CD4-positive, alpha-beta T cell treated with Interleukin-15 for 4 hours (primary cell): ENCODE data around the gene DNAH14.
"Not testable (repeated sequence)": the region's sequence is repeated elsewhere in the genome, so short reads cannot be mapped to it uniquely, and the experiment has no call there.

Experiments
- DNase-seq: peaks from one replicate; pipeline ENCODE4 v3.0.0-alpha.2; 2020; ENCODE audit warnings: low spot score

The DNAH14 gene

DNA sequence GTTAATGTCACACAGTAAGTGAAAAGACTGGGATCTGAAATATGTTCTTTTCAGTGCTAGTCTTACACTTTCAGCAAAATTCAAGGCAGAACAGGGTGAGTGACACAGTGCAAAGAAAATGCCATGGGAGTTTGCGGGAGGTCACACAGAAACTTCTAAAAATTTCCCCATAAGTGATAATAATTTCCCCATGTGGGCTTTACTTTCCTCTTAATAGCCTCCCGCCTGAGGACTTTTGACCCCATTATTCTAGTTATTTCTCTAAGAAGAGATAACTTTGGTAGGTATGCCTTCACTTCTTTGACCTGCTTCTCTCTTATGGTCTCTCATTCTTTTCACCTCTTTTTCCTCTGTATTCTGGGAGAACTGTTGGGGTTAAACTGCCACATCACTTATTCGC is 8.1 kb upstream of the DNAH14 start:
- no peak for DNase-seq

DNA sequence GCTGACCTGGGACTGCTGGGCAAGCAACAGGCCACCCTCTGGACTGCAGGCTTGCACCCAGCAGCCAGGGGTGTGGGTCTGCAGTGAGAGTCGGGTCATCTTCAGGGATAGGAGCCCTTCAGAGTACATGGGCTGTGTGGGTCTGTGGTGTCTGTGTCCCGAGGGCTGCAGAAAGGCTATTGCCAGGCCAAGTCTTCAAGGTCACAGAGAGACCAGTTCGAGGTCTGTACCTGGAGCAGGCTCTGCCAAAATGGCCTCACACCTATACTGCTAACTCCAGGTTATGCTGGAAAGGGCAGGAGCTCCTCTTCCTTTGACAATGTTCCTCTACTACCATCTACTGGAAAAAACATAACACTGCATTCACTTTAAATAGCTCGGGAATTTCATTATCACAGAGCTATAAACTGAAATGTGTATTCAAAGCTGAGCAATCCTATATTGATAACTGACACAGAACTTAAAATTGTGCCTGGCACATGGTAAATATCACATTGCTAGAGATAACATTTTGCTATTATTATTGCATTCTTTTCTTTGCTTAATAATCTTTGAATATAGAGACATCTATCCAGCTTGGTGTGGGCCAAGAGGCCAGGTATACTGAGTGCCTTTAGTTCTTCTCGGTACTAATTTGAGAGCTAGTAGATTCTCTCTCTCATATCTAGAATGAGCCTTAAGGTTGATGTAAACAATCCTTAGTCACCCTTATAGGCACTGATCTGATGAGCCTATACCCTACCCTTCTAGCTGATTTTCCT is 6.9 kb upstream of the DNAH14 start:
- peak; percentile 1 for DNase-seq

DNA sequence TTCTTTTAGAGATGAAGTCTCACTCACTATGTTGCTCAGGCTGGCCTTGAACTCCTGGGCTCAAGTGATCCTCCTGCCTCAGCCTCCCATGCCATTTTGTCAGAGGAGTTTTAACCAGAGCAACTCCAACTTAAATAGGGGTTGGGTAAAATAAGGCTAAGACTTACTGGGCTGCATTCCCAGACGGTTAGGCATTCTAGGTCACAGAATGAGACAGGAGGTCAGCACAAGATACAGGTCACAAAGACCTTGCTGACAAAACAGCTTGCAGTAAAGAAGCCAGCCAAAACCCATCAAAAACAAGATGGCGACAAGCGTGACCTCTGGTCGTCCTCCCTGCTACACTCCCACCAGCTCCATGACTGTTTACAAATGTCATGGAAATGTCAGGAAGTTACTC is 5.7 kb upstream of the DNAH14 start:
- DNase-seq = no peak

DNA sequence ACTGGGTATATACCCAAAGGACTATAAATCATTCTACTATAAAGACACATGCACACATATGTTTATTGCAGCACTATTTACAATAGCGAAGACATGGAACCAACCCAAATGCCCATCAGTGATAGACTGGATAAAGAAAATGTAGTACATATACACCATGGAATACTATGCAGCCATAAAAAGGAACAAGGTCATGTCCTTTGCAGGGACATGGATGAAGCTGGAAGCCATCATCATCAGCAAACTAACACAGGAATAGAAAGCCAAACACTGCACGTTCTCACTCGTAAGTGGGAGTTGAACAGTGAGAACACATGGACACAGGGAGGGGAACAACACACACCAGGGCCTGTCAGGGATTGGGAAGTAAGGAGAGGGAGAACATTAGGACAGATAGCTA is 1.8 kb upstream of the DNAH14 start:
- not testable (repeated sequence) for DNase-seq

DNA sequence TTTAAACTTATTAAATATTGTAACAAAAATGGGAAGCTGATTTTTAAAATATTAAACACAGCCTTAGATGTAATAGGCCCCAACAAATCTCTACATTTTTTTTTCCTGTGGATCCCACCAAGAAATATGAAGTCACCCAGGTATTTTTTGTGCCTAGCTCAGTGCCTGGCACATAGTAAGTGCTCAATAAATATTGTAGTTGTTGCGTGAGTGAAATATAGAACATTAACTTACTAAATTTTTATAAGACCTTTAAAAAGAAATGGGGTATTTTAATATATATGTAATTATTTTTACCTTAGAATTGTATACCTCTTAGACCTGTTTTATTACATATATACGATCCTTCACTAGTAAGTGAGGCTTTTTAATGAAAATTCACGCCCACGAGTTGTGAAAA is 569 bp upstream of the DNAH14 start:
- no peak for DNase-seq

DNA sequence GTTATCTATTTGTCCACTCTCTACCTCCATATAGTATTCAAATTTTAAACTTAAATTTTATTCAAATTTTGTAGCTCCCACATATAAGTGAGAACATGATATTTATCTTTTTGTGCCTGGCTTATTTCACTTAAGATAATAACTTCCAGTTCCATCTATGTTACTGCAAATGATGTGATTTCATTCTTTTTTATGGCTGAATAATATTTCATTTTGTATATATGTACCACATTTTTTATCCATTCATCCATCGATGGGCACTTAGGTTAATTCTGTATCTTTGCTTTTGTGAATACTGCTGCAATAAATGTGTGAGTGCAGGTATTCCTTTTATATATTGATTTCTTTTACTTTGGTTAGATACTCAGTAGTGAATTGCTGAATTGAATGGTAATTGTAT is 2.1 kb downstream of the DNAH14 start:
- no peak for DNase-seq

DNA sequence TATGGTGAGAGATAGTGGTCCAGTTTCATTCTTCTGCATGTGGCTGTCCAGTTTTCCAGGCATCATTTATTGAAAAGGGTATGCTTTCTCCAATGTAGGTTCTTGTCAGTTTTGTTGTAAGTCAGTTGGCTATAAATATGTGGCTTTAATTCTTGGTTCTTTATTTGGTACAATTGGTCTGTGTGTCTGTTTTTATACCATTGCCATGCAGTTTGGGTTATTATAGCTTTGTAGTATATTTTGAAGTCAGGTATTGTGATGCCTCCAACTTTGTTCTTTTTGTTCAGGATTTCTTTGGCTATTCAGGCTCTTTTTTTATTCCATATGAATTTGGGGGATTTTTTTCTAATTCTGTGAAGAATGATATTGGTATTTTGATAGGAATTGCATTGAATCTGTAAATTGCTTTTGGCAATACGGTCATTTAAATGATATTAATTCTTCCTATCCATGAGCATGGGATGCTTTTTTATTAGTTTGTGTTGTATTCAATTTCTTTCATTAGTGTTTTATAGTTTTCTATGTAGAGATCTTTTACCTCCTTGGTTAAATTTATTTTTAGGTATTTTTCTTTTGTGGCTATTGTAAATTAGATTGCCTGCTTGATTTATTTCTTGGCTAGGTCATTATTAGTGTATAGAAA is 3.3 kb downstream of the DNAH14 start:
- no peak for DNase-seq

DNA sequence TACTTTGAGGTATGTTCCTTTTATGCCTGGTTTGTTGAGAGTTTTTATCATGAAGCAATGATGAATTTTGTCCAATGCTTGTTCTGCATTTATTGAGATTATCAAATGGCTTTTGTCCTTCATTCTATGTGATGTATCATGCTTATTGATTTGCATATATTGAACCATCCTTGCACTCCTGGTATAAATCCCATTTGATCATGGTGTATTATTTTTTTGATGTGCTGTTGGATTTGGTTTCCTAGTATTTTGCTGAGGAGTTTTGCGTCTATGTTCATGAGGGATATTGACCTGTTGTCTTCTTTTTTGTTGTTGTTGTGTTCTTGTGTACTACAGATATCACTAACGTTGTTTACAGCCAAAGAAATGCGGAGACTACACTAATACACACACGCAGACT is 4.1 kb downstream of the DNAH14 start:
- no peak for DNase-seq

DNA sequence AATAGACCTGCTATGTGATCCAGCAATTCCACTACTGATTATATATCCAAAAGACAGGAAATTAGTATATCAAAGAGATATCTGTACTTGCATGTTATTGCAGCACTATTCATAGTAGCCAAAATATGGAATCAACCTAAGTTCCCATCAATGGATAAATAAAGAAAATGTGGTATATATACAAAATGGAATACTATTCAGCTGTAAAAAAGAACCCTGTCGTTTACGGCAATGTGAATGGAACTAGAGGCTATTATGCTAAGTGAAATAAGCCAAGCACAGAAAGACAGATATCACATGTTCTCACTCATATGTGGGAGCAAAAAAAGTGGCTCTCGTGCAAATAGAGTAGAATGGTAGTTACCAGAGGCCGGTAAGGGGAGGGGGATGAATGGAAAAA is 9.2 kb downstream of the DNAH14 start:
- no peak for DNase-seq

DNA sequence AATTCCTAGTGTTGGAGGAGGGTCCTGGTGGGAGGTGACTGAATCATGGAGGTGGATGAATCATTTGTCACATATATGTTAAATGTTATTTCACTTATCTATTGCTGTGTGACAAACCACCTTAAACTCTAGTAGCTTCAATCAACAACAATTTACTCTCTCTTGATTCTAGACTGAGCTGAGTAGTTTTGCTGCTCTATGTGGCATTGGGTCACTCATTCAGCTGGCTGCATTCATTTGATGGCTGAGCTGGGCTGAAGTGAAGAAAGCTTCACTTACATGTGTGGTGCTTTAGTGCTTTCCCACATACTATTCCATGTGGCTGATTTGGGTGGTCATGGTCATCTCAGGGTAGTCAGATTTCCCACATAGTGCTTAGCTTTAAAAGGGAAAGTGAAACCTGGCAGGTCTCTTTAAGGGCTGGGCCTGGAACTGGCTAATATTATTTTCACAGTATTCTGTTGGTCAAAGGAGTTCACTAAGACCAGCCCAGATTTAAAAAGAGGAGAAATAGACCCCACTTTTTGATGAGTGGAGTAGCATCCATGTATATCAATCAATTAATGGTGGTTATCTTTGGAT is 10.5 kb downstream of the DNAH14 start:
- DNase-seq = no peak

DNA sequence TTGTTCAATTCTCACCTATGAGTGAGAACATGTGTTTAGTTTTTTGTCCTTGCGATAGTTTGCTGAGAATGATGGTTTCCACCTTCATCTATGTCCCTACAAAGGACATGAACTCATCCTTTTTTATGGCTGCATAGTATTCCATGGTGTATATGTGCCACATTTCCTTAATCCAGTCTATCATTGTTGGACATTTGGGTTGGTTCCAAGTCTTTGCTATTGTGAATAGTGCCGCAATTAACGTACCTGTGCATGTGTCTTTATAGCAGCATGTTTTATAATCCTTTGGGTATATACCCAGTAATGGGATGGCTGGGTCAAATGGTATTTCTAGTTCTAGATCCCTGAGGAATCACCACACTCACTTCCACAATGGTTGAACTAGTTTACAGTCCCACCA is 11.3 kb downstream of the DNAH14 start:
- not testable (repeated sequence) for DNase-seq

DNA sequence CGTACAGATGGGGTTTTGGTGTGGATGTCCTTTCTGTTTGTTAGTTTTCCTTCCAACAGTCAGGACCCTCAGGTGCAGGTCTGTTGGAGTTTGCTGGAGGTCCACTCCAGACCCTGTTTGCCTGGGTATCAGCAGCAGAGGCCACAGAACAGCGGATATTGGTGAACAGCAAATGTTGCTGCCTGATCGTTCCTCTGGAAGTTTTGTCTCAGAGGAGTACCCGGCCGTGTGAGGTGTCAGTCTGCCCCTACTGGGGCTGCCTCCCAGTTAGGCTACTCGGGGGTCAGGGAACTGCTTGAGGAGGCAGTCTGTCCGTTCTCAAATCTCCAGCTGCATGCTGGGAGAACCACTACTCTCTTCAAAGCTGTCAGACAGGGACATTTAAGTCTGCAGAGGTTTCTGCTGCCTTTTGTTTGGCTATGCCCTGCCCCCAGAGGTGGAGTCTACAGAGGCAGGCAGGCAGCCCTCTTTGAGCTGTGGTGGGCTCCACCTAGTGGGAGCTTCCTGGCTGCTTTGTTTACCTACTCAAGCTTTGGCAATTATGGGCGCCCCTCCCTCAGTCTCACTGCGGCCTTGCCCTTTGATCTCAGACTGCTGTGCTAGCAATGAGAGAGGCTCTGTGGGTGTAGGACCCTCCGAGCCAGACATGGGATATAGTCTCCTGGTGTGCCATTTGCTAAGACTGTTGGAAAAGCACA is 16.3 kb downstream of the DNAH14 start:
- DNase-seq = not testable (repeated sequence)

DNA sequence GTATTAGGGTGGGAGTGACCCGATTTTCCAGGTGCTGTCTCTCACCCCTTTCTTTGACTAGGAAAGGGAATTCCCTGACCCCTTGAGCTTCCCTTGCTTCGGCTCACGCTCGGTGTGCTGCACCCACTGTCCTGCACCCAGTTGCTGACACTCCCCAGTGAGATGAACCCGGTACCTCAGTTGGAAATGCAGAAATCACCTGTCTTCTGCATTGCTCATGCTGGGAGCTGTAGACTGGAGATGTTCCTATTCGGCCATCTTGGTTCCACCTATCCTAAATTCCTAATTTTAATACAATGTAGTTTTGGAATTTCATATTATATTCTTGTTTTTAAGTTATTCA is 16.8 kb downstream of the DNAH14 start:
- DNase-seq = not testable (repeated sequence)

DNA sequence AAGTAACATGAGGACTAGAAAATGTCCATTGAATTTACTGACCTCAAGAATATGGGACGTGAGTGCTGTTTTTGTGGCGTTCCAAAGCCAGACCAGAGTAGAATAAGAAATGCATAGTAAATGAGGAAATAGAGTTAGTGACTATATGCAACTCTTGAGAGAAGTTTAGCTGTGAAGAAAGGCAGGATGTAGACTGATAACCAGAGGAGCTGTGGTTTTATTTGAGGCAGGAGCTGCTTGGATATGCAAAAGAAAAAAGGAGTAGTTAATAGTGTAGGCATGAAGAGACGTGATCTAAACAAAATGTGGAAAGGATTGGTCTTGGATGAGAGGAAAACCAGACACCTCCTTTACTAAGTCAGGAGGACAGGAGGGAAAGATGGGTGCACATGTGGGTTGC is 28.2 kb downstream of the DNAH14 start:
- DNase-seq = no peak

DNA sequence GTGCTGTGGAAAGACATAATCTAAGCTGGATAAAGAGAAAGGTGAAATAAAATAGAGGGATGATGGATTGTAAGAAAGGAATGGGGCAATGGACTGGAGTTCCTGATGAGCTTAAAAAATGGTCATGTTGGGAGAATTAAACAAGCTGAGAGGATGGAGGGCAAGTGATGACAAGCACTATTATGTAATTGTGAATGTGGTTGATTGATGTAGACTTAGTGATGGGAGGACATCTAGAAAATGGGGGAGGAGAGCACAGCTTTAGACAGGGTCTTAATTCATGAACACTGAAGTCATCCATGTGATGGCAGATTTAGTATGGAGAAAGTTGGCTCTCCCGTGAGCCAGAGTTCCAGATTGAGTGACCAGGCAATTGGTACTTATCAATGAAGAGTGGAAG is 29.0 kb downstream of the DNAH14 start:
- DNase-seq = no peak

DNA sequence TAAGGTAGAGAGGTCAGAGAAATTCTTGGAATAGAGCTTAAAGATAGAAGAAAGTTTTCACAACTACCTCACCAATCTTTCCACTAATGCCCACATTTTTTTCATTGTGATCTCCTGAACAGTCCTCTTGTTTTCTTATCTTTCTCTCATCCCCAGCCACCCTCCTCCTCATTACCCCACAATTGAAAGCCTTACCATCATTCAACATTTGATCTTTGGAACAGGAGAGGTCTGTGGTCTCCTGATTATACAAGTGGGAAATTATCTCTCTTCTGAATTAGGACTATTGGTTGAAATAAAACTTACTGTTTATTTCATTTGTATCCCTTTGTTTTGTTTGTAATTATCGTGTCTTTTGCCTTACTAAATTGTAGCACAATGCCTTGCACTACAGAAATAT is 29.6 kb downstream of the DNAH14 start:
- DNase-seq = no peak

DNA sequence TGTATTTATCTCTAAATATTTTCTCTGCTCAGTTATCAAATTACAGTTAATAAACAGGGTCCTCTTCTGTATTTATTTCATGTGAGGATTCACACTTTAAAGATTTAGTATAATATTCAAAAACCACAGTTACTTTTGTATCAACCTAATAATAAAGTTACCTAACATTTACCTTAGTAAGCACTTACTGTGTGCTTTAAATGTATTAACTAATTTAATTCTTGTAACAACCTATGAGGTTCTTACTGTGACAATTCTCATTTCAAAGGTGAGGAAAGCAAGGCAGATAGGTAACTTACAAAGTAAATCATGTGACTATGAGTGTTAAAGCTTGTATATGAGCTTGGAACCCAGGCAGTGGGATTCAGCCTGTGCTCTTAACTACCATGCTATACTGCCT is 30.2 kb downstream of the DNAH14 start:
- no peak for DNase-seq

DNA sequence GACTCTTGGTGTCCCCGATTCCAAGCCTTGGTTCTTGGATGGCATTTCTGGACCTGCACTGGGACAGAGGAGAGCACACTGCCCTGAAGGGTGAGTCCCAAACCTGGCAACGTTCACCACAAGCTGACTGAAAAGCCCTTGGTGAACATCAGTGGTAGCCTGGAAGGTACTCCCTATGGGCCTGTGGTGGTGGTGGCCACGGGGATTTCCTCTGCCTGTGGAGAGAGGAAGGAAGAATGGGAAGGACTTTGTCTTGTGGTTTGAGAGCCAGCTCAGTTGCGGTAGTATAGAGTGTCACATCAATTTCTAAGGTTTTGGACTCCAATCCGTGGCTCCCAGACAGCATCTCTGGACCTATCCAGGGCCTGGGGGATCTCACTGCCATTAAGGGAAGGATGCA is 50.7 kb downstream of the DNAH14 start:
- DNase-seq = no peak

DNA sequence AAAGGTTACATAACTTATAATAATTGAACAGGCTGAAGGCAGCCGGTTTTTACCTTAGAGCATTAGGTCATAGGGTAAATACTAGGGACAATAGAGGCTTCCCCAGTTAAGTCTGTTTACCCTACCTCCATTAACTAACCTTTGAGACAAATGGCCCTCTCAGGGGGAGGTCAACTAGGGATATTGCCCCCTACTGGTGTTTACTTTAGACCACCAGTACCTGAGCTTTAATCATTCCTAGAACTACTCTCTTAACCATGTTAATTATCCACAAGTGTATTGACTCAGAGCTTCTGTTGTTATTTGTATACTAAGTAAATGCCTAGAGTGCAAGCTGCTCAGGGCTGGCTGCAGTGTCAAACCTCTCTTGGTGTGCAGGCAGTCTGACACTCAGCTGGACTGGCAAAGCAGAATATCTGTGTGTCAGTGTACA is 52.5 kb downstream of the DNAH14 start:
- not testable (repeated sequence) for DNase-seq

DNA sequence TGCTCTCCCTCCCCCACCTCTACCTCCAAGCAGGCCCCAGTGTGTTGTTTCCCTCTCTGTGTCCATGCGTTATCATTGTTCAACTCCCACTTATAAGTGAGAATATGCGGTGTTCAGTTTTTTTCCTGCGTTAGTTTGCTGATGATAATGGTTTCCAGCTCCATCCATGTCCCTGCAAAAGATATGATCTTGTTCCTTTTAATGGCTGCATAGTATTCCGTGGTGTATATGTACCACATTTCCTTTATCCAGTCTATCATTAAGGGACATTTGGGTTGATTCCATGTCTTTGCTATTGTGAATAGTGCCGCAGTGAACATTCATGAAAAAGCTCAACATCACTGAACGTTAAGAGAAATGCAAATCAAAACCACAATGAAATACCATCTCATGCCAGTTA is 58.6 kb downstream of the DNAH14 start:
- DNase-seq = no peak

DNA sequence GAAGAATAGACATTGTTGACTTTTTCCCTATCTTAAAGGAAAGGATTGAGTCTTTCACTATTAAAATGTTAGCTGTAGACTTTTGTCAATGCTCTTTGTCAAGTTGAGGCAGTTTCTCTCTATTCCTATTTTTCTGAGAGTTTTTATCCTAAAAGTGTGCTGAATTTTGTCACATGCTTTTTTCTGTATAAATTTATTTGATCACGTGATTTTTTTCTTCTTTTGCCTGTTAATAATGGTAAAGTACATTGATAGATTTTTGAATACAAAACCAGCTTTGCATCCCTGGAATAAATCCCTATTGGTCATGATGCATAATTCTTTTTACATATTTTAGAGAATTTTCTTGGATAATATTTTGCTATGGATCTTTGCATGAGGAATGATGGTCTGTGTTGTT is 60.1 kb downstream of the DNAH14 start:
- no peak for DNase-seq

DNA sequence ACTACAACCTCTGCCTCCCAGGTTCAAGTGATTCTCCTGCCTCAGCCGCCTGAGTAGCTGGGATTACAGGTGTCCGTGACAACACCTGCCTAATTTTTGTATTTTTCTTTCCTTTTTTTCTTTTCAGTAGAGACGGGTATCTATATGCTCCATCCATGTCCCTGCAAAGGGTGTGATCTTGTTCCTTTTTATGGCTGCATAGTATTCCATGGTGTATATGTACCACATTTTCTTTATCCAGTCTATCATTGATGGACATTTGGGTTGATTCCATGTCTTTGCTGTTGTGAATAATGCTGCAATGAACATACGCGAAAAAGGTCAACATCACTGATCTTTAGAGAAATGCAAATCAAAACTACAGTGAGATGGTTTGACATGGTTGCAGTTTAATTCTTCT is 62.1 kb downstream of the DNAH14 start:
- not testable (repeated sequence) for DNase-seq

DNA sequence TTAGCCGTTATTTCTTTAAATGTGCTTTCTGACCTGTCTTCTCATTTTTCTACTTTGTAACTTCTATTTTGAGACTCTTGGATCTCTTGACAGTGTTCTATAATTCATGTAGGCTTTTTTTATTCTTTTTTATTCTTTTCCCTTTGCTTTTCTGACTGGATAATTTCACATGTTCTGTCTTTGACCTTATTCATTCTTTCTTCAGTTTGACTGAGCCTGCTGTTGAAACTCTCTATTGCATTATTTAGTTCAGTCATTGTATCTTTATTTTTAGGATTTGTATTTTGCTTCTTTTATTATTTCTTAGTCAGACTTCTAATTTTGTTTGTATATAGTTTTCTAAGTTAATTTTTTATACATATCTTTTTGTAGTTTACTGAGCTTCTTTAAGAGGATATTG is 66.1 kb downstream of the DNAH14 start:
- DNase-seq = no peak
